ENCODE results near the gene MCC.

Gene MCC

DNA sequence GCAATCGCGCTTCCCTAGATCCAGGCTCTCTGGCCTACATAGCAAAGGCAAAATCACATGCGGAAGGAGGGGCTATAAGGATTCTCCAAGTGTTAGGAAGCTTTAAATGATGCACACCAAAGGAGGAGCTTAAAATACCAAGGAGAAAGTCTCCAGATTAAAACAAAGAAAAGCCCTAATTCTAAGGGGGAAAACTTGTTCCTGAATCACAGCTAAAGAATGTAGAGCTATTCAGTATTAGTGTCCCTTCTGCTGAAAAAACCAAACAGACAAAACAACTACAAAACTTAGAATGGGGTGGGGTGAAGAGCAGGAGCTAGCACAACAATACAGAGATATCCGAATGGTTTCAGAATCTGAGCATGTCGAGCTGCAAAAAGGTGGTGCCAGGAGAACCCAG is 297.9 kb downstream of the MCC start:
- Mint-ChIP-seq H3K4me1 (peaks cover 38% of the 10 kb centered on the region), H3K9me3 (peaks cover 12% of the 10 kb centered on the region), H3K27me3 (ENCODE audit: low read depth) (no peaks in the 10 kb centered on the region), H3K36me3 (ENCODE audit: low read depth) (peaks cover 44% of the 10 kb centered on the region), H3K27ac (peak overlapping the region in 1 of 3 experiments; percentile 3), H3K4me3 (no peak overlapping the region)
- TF ChIP-seq, protein P1, sequence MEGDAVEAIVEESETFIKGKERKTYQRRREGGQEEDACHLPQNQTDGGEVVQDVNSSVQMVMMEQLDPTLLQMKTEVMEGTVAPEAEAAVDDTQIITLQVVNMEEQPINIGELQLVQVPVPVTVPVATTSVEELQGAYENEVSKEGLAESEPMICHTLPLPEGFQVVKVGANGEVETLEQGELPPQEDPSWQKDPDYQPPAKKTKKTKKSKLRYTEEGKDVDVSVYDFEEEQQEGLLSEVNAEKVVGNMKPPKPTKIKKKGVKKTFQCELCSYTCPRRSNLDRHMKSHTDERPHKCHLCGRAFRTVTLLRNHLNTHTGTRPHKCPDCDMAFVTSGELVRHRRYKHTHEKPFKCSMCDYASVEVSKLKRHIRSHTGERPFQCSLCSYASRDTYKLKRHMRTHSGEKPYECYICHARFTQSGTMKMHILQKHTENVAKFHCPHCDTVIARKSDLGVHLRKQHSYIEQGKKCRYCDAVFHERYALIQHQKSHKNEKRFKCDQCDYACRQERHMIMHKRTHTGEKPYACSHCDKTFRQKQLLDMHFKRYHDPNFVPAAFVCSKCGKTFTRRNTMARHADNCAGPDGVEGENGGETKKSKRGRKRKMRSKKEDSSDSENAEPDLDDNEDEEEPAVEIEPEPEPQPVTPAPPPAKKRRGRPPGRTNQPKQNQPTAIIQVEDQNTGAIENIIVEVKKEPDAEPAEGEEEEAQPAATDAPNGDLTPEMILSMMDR (IDR thresholded peaks at IDR 0.05; ENCODE audit: unreplicated experiment in 3 of 3), result no peak

DNA sequence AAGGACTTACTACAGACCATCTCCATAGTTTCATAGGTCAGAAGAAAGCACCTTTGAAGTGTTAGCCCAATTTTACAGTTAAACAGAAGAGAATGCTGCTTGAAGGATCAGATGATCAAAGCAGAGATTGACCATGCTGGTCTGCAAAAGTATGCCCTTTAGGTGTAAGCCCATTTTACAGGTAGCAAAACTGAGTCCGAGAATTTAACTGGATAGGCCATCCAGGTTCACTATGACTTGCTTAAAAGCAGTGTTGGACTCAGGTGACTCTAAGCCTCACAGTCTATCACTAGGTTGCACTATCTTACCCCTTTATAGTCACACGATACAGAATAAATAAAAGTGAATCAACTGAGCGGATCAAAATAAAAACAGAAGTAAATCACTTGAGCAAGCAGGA is 299.0 kb downstream of the MCC start:
- H3K36me3 Mint-ChIP-seq (ENCODE audit: low read depth), result peaks cover 38% of the 10 kb centered on the region
- H3K4me1 Mint-ChIP-seq, result peaks cover 35% of the 10 kb centered on the region
- TF ChIP-seq, protein P1 (IDR thresholded peaks at IDR 0.05; ENCODE audit: unreplicated experiment in 3 of 3), result no peak
- peaks cover 12% of the 10 kb centered on the region for H3K9me3 Mint-ChIP-seq
- no peak overlapping the region for H3K27ac Mint-ChIP-seq
- no peaks in the 10 kb centered on the region for H3K27me3 Mint-ChIP-seq (ENCODE audit: low read depth)
- H3K4me3 Mint-ChIP-seq, result no peak overlapping the region

DNA sequence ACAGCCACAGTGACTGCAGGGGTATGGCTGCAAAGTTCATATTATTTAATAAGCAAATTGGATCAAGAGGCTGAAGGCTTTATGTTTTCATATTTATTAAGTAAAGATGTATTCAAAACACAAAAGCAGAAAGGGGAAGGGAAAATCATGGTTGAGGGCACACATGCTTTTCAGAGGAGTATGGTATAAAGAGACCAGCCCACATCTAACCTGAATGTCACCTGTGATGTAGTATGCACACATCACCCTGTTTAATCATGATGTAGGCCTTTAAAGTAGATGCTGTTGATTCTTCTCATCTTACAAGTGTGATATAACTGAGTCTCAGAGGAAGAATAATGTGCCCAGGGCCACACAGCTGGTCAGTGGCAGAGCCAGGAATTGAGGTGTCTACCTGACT is 299.8 kb downstream of the MCC start:
- peak overlapping the region in 2 of 3 experiments; percentile 15 to 35 for H3K27ac Mint-ChIP-seq

DNA sequence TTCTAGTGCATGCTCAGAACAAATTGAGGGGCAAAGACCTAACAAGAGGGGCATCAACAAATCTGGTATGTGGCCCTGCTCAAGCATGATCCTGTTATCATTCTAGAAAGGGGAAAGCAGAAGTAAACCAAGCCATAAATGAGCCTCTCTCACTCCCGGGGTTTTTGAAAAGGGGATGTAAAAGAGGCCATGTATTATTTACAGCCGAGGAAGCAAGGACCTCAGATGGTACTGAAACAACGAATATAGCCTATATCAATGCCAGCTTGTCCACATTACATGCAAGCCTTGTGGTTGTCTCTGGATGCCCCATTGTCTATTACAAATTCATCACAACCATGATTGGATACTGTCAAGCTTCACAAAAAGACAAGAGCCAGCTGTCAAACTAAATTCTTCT is 300.3 kb downstream of the MCC start:
- H3K9me3 Mint-ChIP-seq, result peaks cover under 1% of the 10 kb centered on the region
- H3K27ac Mint-ChIP-seq, result peak overlapping the region in 2 of 3 experiments; percentile 15 to 35
- peaks cover 41% of the 10 kb centered on the region for H3K4me1 Mint-ChIP-seq
- no peak overlapping the region for H3K4me3 Mint-ChIP-seq
- H3K27me3 Mint-ChIP-seq (ENCODE audit: low read depth), result no peaks in the 10 kb centered on the region
- TF ChIP-seq, protein P1 (IDR thresholded peaks at IDR 0.05; ENCODE audit: unreplicated experiment in 3 of 3), result no peak
- H3K36me3 Mint-ChIP-seq (ENCODE audit: low read depth), result peaks cover 24% of the 10 kb centered on the region

More for the DNA sequence above, 299.8 kb downstream of the MCC start:
- TF ChIP-seq, protein P1 (IDR thresholded peaks at IDR 0.05; ENCODE audit: unreplicated experiment in 3 of 3), result no peak
- H3K27me3 Mint-ChIP-seq (ENCODE audit: low read depth), result no peaks in the 10 kb centered on the region
- peaks cover 6% of the 10 kb centered on the region for H3K9me3 Mint-ChIP-seq
- no peak overlapping the region for H3K4me3 Mint-ChIP-seq
- peaks cover 29% of the 10 kb centered on the region for H3K36me3 Mint-ChIP-seq (ENCODE audit: low read depth)
- peaks cover 36% of the 10 kb centered on the region for H3K4me1 Mint-ChIP-seq

DNA sequence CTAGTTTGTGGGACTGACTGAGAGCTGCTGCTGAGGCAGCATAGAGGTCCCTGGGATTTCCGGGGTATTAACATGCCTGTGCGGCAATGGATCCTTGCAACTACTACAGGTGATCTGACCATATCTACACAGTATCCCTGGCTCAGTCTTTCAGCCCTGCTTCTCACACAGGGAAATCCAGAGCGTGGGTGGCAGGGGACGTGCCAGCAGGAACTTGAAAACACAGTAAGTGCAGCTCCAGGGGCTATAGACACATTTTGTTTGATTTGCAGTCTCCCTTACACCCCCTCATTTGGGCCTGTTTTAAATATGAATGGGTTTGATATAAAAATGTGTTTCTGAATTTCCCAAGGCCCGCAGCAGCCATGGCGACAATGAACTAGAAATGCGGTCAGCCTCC is 302.2 kb downstream of the MCC start:
- H3K9me3 Mint-ChIP-seq, result no peaks in the 10 kb centered on the region
- H3K36me3 Mint-ChIP-seq (ENCODE audit: low read depth), result peaks cover 9% of the 10 kb centered on the region
- H3K4me3 Mint-ChIP-seq, result no peak overlapping the region
- peak overlapping the region; percentile 3 to 62 (median 30) for H3K27ac Mint-ChIP-seq
- peaks cover 50% of the 10 kb centered on the region for H3K4me1 Mint-ChIP-seq
- TF ChIP-seq, protein P1 (IDR thresholded peaks at IDR 0.05; ENCODE audit: unreplicated experiment in 3 of 3), result no peak
- H3K27me3 Mint-ChIP-seq (ENCODE audit: low read depth), result no peaks in the 10 kb centered on the region

DNA sequence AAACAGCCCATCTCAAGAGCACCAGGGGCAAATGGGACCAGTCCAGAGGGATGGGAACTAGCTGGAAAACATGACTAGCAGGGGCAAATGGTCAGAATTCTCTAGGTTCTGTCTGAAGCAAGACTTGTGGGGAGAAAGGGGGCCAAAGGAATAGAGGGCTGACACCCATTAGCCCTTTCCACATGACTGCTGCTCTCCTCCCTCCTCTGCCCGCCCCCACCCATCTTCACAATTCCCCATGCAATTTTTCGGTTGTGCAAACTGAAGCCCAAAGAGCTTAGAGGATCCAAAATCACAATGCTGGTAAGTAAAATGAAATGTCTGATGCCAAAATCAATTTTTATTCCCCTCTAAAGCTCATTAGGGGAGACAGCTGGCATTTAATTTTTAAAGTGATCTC is 304.6 kb downstream of the MCC start:
- Mint-ChIP-seq H3K9me3 (no peaks in the 10 kb centered on the region), H3K4me1 (peaks cover 73% of the 10 kb centered on the region), H3K27ac (no peak overlapping the region), H3K4me3 (no peak overlapping the region), H3K36me3 (ENCODE audit: low read depth) (no peaks in the 10 kb centered on the region), H3K27me3 (ENCODE audit: low read depth) (no peaks in the 10 kb centered on the region)
- TF ChIP-seq, protein P1 (IDR thresholded peaks at IDR 0.05; ENCODE audit: unreplicated experiment in 3 of 3), result no peak

All from nephron (organoid).